Rectal smooth muscle tissue (tissue), 1 donor: ENCODE data around the gene IRF7.

Source experiments
- H3K27ac ChIP-seq: one replicate; pipeline ENCODE4 v1.7.0; 2013; ENCODE audit warnings: low read depth, low read length, inconsistent platforms
- H3K27me3 ChIP-seq: one replicate; pipeline ENCODE4 v1.7.0; 2013; ENCODE audit warnings: low read length; ENCODE audit not compliant: control insufficient read depth, insufficient read depth
- H3K36me3 ChIP-seq: one replicate; pipeline ENCODE4 v1.7.0; 2013; ENCODE audit warnings: low read length; ENCODE audit not compliant: control insufficient read depth, insufficient read depth
- H3K4me1 ChIP-seq: one replicate; pipeline ENCODE4 v1.7.0; 2013; ENCODE audit warnings: low read length; ENCODE audit not compliant: control insufficient read depth, insufficient read depth
- H3K4me3 ChIP-seq: one replicate; pipeline ENCODE4 v1.7.0; 2013; ENCODE audit warnings: low read length
- H3K9ac ChIP-seq: one replicate; pipeline ENCODE4 v1.7.0; 2013; ENCODE audit warnings: low read length

IRF7 gene

DNA sequence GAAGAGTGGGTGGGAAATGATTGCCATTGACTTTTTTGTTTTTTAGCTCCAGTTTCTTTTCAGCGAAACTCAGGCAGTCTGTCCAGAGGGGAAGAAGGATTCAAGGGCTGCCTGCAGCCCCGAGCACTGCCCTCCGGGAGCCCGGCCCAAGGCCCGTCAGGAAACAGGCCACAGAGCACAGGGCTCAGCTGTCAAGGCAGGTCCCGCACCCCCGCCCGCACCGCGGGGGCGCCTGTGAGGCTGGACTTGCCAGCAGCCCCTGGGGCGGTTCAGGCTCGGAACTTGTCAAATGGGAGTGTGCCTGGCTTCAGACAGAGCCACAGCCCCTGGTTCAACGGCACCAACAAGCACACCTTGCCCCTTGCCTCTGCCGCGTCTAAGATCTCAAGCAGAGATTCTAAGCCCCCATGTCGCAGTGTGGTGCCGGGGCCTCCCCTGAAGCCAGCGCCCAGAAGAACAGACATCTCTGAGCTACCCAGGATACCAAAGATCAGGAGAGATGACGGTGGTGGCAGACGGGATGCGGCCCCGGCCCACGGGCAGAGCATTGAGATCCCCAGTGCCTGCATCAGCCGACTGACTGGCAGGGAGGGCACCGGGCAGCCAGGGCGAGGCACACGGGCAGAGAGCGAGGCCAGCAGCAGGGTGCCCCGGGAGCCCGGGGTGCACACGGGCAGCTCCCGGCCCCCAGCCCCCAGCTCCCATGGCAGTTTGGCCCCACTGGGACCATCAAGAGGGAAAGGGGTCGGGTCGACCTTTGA is 8.6 kb downstream of the IRF7 start:
- no peak overlapping the region for H3K27ac ChIP-seq
- no peaks in the 10 kb centered on the region for H3K27me3 ChIP-seq
- H3K9ac ChIP-seq = no peak overlapping the region
- peaks cover 56% of the 10 kb centered on the region for H3K36me3 ChIP-seq
- no peaks in the 10 kb centered on the region for H3K4me1 ChIP-seq
- no peak overlapping the region for H3K4me3 ChIP-seq

DNA sequence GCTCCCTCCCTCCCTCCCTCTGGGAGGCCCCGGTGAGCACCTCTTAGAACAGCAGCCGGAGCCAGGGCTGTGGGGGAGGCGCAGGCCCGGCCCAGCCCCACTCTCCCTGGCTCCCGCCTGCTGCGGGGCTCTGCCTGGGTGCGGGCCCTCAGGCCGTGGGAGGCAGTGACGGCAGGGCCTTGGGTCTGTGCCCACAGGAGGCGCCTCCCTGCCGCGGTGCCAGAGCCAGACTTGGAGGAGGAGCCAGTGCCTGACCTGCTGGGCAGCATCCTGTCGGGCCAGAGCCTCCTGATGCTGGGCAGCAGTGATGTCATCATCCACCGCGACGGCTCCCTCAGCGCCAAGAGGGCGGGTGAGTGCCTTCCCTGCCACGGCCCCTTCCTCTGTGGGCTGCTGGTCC is 9.5 kb downstream of the IRF7 start:
- no peak overlapping the region for H3K9ac ChIP-seq
- H3K27ac ChIP-seq = peak overlapping the region; percentile 55
- H3K4me3 ChIP-seq = no peak overlapping the region
- no peaks in the 10 kb centered on the region for H3K27me3 ChIP-seq
- peaks cover 58% of the 10 kb centered on the region for H3K36me3 ChIP-seq
- H3K4me1 ChIP-seq = no peaks in the 10 kb centered on the region

DNA sequence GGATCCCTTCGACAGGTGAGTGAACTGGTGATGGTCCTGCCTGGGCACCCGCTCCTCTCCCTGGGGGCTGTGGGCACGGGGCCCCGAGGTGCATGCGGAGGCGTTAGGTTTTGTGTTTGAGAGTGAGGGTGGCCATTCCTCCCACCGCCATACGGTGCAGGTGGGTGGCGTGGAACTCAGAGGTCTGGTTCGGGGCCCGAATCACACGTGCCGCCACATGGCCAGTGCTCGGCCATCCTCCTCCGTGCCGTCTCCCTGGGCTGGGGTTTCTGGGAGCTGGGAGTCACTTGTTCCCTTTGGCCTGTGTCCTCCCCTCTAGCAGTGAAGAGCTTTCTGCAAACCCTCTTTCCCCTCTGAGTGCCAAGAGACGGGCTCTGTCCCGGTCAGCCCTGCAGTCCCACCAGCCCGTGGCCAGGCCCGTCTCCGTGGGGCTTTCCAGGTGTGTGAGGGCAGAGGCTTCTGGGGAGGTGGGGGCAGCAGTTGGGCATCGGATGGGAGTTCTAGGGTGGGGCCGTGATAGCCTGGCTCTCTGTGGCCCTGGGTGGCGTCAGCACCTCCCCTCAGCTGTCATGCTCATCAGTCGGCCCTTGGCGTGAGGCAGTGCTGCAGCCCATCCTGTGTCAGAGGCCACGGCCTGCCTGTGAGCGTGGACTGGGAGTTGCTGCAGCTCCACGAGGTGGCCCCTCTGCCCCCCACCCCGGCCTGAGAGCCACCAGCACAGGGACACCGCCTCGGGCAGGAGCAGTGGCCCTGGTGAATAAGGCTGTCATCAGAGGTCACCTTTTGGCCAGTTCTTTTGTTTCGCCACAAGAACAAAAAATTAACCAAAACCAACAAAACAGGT is 10.2 kb downstream of the IRF7 start:
- peak overlapping the region; percentile 55 for H3K27ac ChIP-seq
- H3K4me1 ChIP-seq = no peaks in the 10 kb centered on the region
- peaks cover 54% of the 10 kb centered on the region for H3K36me3 ChIP-seq
- H3K27me3 ChIP-seq = no peaks in the 10 kb centered on the region
- H3K9ac ChIP-seq = no peak overlapping the region
- H3K4me3 ChIP-seq = no peak overlapping the region

DNA sequence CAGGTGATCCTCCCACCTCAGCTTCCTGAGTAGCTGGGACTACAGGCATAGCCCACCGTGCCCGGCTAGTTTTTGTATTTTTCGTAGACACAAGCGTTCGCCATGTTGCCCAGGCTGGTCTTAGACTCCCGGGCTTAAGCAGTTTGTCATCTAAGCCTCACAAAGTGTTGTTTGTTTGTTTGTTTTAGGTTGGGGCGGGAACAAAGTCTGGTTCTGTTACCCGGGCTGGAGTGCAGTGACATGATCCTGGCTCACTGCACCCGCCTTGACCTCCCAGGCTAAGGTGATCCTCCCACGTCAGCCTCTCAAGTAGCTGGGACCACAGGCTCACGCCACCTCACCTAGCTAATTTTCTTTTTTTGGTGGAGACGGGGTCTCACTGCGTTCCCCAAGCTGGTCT is 12.6 kb downstream of the IRF7 start:
- Histone ChIP-seq H3K27me3 (no peaks in the 10 kb centered on the region), H3K27ac (no peak overlapping the region), H3K36me3 (peaks cover 46% of the 10 kb centered on the region), H3K4me1 (no peaks in the 10 kb centered on the region), H3K9ac (no peak overlapping the region), H3K4me3 (no peak overlapping the region)

DNA sequence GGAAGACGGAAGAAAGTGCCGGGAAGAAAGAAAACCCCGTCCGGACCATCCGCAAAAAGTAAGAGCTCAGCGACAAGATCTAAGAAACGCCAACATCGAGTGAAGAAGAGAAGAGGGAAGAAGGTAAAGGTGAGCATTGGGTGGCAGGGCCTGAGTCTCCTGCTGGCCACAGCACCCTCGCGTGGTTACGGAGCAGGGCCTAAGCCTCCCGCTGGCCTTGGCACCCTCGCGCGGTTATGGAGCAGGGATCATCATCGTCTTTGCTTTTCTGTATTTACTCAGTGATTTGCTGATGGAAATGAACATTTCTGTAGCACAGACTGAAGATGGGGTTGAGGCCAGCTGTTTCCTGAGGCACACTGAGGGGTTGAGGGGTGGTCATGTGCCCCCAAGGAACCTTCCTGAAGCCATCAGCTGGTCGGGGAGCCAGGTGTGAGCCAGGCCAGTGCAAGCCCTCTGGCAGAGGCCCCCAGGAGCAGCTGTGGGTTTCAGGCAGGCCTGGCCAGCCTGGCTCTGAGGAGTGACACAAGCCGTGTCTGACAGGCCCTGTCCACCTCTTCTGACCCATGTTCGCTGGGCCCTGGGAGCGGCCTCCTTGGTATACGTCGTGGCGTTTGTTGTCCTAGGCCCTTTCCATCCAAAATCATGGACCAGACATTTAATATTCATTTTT is 14.0 kb downstream of the IRF7 start:
- Histone ChIP-seq H3K27me3 (no peaks in the 10 kb centered on the region), H3K4me1 (no peaks in the 10 kb centered on the region), H3K4me3 (no peak overlapping the region), H3K9ac (no peak overlapping the region), H3K36me3 (peaks cover 53% of the 10 kb centered on the region), H3K27ac (no peak overlapping the region)

DNA sequence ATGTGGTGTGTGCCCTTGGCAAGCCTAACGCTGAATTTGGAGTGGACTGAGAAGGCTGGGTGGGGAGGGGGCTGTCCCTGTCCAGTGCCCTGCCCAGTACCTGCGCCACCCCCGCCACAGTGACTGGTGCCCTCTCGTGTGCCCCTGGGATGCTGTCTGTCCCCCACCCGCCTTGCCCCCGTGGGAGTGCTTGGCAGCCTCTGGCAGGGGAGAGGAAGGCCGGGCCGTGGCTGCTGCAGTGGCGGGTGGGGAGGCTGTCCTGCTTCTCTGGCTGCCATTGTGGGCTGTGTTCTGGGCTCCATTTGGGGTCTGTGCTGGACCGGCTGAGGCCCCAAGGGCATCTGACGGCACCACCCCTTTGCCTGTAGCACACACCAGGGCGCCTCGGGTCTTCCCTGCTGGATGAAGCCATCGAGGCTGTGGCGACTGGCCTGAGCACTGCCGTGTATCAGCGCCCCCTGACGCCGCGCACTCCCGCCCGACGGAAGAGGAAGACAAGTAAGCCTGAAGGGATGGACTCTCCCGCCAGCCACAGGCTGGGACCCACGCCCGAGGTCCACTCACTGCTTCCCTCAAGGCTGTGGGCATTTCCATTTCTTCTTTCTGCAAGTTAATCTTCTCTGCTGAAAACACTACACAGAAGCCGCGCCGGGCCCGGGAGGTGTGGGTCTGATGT is 17.6 kb downstream of the IRF7 start:
- no peaks in the 10 kb centered on the region for H3K27me3 ChIP-seq
- H3K36me3 ChIP-seq = peaks cover 48% of the 10 kb centered on the region
- H3K27ac ChIP-seq = no peak overlapping the region
- no peak overlapping the region for H3K4me3 ChIP-seq
- no peaks in the 10 kb centered on the region for H3K4me1 ChIP-seq
- H3K9ac ChIP-seq = no peak overlapping the region

DNA sequence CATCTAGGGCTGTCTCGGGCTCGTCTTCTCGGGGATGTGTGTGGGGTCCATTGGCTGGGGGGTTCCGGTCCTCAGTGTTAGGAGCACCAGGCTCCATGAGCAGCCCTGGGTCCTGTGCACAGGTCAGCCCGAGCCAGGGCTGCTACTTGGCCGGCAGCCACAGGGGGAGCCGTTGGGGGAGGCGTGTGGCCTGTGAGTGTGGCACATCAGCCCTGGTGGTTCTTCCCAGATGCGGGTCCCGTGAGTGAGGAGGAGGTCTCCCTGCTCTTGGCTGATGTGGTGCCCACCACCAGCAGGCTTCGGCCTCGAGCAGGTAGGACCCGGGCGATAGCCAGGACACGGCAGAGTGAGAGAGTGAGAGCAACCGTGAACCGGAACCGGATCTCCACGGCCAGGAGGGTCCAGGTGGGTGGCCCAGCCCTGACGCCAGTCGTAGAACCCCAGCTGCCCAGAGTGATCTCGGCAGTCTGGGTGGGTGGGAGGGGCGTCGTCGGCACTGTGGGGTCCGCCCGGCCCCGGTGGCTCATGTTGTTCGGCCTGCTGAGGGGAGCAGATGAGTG is 18.5 kb downstream of the IRF7 start:
- H3K4me1 ChIP-seq = no peaks in the 10 kb centered on the region
- H3K4me3 ChIP-seq = no peak overlapping the region
- no peak overlapping the region for H3K27ac ChIP-seq
- no peak overlapping the region for H3K9ac ChIP-seq
- no peaks in the 10 kb centered on the region for H3K27me3 ChIP-seq
- H3K36me3 ChIP-seq = peaks cover 54% of the 10 kb centered on the region

DNA sequence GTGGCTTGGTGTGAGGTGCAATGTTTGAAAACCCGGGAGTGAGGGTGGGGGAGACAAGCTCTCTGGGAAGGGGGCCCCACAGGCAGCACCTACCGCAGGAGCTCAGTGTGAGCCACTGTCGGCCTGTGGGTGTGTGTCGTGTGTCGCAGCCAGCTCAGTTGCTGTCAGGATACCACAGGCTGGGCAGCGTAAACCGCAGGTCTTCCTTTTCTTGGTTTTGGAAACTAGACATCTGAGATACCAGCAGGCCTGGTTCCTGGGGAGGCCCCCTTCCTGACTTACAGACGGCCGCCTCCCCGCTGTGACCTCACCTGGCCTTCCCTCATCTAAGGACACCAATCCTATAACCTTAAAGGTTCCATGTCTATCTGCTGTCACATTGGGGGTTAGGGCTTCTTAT is 19.4 kb downstream of the IRF7 start:
- no peak overlapping the region for H3K4me3 ChIP-seq
- no peak overlapping the region for H3K9ac ChIP-seq
- H3K36me3 ChIP-seq = peaks cover 52% of the 10 kb centered on the region
- H3K4me1 ChIP-seq = no peaks in the 10 kb centered on the region
- no peak overlapping the region for H3K27ac ChIP-seq
- no peaks in the 10 kb centered on the region for H3K27me3 ChIP-seq

DNA sequence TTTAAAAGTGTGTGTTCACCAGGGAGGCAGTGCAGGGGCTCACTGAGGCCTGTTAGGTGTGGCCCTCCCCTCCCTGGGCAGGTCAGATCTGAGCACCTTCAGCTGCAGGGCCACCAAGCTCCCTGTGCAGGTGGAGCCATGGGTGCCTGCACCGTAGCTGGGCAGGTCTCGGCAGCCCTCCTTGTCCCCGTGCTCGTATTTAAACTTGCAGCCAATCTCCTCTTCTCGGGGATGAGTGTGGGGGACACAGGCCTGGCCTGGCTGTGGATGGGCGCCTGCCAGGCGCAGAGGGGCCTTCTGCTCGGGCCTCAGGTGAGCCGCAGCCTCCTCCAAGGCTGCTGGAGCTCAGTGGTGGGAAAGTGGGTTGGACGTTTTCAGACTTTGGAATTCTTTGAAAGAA is 20.4 kb downstream of the IRF7 start:
- H3K36me3 ChIP-seq = peaks cover 54% of the 10 kb centered on the region
- H3K9ac ChIP-seq = no peak overlapping the region
- H3K4me1 ChIP-seq = no peaks in the 10 kb centered on the region
- no peak overlapping the region for H3K4me3 ChIP-seq
- no peak overlapping the region for H3K27ac ChIP-seq
- no peaks in the 10 kb centered on the region for H3K27me3 ChIP-seq

DNA sequence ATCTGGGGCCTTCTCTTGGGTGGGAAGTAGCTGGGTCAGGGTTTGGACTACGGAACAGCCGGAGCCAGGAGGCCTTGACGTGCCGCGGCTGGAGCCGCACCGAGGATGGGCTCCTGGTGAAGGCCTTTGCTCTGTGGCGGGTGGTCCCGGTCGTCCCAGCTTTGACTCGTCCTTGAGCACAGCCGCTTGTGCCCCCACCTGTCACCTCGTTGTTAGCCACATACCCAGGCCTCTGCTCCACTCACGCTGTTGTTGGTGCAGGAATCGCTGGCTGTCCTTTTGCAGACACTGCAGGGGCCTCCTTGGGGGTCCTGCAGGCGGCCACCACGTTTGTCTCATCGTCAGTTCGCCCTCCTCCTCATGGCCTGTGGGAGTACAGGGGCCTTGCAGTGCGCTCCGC is 22.4 kb downstream of the IRF7 start:
- no peak overlapping the region for H3K4me3 ChIP-seq
- no peak overlapping the region for H3K27ac ChIP-seq
- H3K4me1 ChIP-seq = no peaks in the 10 kb centered on the region
- H3K9ac ChIP-seq = no peak overlapping the region
- peaks cover 51% of the 10 kb centered on the region for H3K36me3 ChIP-seq
- H3K27me3 ChIP-seq = no peaks in the 10 kb centered on the region

DNA sequence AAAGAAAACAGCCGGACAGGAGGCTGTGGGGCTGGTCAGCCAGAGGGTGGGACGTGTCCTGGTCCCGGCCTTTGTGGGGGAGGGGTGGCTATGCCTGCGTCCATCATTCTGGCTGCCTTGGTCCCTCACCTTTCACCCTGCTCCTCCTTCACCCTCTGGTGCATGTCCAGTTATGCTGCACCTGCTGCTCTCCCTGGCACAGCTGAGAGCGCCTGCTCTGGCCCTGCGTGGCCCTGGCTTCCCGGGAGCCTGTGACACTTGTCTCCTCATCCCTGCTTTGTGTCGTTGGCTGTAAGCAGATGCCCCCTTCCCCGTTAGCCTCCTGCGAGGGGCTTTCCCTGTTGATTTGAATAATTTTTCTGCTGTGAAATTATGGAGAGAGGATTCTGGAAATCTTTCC is 22.8 kb downstream of the IRF7 start:
- H3K27me3 ChIP-seq = no peaks in the 10 kb centered on the region
- no peak overlapping the region for H3K27ac ChIP-seq
- peaks cover 47% of the 10 kb centered on the region for H3K36me3 ChIP-seq
- H3K4me3 ChIP-seq = no peak overlapping the region
- H3K4me1 ChIP-seq = no peaks in the 10 kb centered on the region
- no peak overlapping the region for H3K9ac ChIP-seq

DNA sequence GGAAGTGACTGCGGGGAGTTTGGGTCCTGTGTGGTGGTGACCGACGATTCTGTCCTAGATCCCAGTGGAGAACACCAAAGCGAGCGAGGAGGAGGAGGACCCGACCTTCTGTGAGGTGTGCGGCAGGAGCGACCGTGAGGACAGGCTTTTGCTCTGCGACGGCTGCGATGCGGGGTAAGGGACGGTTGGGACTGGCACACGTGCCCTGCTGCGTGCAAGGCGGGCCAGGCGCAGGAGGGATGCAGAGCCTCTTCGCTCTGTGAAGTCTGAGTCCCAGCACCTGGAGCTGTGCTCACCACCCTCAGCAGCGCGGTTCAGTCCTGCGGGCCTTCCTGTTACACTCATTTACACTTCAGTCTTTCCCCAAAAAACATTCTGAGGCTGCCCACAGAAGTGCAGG is 23.2 kb downstream of the IRF7 start:
- H3K27me3 ChIP-seq = no peaks in the 10 kb centered on the region
- H3K27ac ChIP-seq = no peak overlapping the region
- H3K4me3 ChIP-seq = no peak overlapping the region
- H3K4me1 ChIP-seq = no peaks in the 10 kb centered on the region
- H3K9ac ChIP-seq = no peak overlapping the region
- peaks cover 45% of the 10 kb centered on the region for H3K36me3 ChIP-seq
